ENCODE data around the gene GLYR1.

DNA sequence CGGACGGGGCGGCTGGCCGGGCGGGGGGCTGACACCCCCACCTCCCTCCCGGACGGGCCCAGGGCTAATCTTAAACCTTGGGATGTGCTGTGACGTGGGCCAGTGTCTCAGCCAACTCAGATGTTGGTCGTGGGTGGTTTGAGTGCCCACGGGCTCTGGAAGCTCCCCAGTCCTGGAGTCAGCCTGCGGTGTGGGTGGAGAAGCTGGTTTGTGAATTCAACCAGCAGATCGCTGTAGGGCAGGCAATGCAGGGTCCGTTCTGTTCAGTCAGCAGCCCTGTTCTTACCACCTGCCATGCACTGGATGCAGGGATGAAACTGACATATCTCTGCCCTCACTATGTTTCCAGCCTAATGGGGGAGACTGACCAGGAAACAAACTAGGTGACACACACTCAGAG lies 72.1 kb downstream of the GLYR1 start:
- TF ChIP-seq BHLHE40 (IDR thresholded peaks at IDR 0.05; ENCODE audit: borderline replicate concordance) (no peak), SP1 (IDR thresholded peaks at IDR 0.05) (no peak), NFRKB (IDR thresholded peaks at IDR 0.05) (no peak), L3MBTL2 (conservative IDR thresholded peaks at IDR 0.05) (no peak), ELF4 (IDR thresholded peaks at IDR 0.05) (no peak), SUZ12 (IDR thresholded peaks at IDR 0.05) (no peak)

All from HEK293T (cell line).